Measurements from ENCODE around the gene CPS1.
A peak's percentile ranks its signal among the peaks of the same experiment; 100 is the strongest.

The CPS1 gene

DNA sequence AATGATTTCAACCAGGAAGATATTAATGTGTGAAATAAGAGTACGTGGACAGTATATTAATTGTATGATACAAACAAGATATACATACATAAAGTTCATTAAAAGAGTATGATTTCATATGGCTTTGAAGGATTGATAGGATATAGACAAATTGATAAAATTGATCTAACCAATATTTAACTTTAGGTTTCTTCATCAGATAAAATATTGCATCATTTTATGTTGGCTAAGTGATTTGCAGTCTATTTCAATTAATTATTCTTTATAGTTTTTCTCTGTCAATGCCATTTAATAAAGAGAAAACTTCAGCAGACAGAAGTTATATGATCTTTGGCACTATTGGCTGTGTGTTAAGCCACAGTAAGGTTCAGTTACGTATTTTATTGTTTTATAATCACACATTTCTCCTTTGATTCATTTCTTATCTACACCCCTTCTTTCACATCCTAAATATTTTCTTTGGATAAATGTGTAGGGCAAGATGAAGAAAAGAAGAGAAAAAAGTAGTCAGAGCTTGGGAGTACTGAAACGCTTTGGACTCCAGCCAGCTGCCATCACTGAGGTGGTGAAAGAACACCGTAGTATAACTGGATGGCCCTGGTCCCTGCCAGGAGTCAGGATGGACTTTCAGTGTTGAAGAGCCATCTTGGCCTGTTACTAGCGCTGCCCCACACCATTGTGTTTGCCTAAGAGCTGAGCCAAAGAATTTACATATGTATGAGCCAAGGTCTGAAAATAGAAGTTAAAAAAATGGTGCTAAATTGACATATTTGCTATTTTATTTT is 9.8 kb upstream of the CPS1 start:
- no peak for DNase-seq (ENCODE audit: low read depth)

- DNase-seq (ENCODE audit: low read depth): no peak
Measured at GRCh38 chr2:210548031-210548430, 8.4 kb upstream of the CPS1 start.

- DNase-seq (ENCODE audit: low read depth): no peak
Measured at GRCh38 chr2:210548878-210549384, 7.5 kb upstream of the CPS1 start.

DNA sequence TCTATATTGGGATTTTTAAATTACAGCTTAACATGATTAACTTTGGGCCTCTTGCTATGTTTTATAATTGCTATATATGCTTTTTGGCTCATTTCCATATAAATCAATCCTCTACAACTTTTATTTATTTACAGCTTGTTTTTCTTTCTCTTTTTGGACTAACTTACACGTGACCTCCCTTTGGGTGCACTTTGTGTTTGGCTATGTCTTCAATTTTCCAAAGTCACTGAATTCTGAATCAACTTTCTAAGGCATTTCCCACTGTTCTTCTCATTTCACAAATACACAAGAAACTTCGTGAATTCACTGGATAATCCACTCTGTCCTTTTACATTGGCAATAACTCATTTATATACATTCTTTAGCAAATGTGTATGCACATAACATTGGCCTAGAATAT is 5.4 kb upstream of the CPS1 start:
- DNase-seq (ENCODE audit: low read depth): no peak

GRCh38 chr2:210553373-210553772 is 3.0 kb upstream of the CPS1 start:
- DNase-seq (ENCODE audit: low read depth): peak; percentile 26

DNA sequence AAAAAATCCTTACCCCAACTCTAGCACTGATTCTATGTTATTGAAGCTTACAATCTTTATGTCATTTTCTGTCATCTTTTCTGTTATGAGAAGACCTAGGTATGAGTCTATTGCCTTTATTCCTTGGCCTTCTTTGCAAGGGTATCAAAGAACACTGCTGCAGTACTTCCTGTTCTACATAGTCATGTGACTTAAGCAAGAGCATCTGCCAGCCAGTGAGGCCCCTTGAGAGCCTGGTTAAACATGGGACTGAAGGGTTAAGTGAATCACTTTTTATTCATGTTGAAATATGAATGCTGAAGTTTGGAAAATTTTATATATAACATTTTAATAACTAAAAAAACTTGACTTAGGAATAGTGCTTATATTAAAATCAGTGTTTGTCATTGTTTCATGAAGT is 844 bp upstream of the CPS1 start:
- DNase-seq (ENCODE audit: low read depth): no peak

DNA sequence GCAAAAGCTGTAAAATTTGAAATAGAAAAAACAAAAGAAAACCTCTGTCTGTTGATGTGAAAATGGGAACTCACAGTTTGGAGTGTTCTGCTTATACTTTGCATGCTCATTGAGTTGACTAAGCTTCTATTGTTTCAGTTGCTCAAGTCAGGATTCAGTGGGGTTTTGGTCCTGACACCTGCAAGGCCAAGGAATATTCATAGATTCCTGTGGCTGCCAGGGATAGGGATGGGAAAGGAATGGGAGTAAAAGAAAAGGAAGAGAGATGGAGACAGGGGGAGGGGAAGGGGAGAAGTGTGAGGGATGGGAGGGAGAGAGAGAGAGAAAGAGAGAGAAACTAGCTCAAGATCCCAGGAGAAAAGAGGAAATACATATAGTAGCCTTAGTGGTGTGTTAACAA is 1.3 kb downstream of the CPS1 start:
- DNase-seq (ENCODE audit: low read depth): no peak

GRCh38 chr2:210558708-210559107 is 2.3 kb downstream of the CPS1 start:
- peak; percentile 9 for DNase-seq (ENCODE audit: low read depth)

DNA sequence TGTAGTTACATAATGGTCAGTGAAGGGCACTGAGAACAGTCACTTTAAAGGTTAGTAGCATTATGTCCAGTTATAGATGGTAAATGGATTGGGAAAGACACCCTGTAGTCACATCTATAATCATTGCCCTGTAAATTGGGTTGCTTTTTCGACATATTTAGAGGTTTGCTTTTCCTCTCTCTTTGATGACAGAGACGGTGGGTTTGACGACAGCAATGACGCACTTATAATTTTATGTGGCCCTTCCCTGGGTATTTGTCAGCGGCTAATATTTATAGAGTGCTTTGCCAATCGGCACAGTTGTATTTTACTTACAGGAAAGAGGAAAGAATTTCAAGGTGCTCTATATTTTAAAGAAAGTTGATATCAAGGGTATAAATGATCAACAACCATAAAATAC is 2.8 kb downstream of the CPS1 start:
- no peak for DNase-seq (ENCODE audit: low read depth)

GRCh38 chr2:210561475-210561874 is 5.1 kb downstream of the CPS1 start:
- no peak for DNase-seq (ENCODE audit: low read depth)

GRCh38 chr2:210562091-210562490 is 5.7 kb downstream of the CPS1 start:
- DNase-seq (ENCODE audit: low read depth): no peak

- no peak for DNase-seq (ENCODE audit: low read depth)
Measured at GRCh38 chr2:210562502-210563080, 6.2 kb downstream of the CPS1 start.

GRCh38 chr2:210567279-210567678 is 10.9 kb downstream of the CPS1 start:
- DNase-seq (ENCODE audit: low read depth): no peak

- no peak for DNase-seq (ENCODE audit: low read depth)
Measured at GRCh38 chr2:210568108-210568507, 11.7 kb downstream of the CPS1 start.

- peak; percentile 9 for DNase-seq (ENCODE audit: low read depth)
Measured at GRCh38 chr2:210577263-210578071, 21.1 kb downstream of the CPS1 start.

- DNase-seq (ENCODE audit: low read depth): peak; percentile 1
Measured at GRCh38 chr2:210584834-210585233, 28.4 kb downstream of the CPS1 start.

- peak; percentile 2 for DNase-seq (ENCODE audit: low read depth)
Measured at GRCh38 chr2:210586381-210586780, 30.0 kb downstream of the CPS1 start.

DNA sequence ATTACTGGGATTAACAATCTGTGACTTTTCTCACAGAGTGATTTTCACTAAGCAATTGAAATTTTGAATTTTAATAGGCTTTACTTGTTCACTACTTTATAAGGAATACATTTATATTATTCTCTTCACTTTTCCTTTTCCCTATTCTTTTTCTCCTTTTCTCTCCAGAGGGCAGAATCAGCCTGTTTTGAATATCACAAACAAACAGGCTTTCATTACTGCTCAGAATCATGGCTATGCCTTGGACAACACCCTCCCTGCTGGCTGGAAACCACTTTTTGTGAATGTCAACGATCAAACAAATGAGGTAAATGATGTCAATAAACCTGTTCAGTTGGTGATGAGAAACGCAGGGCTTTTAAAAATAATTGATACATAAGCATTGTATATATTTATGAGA is 35.3 kb downstream of the CPS1 start:
- no peak for DNase-seq (ENCODE audit: low read depth)

GRCh38 chr2:210592726-210593125 is 36.3 kb downstream of the CPS1 start:
- no peak for DNase-seq (ENCODE audit: low read depth)

DNA sequence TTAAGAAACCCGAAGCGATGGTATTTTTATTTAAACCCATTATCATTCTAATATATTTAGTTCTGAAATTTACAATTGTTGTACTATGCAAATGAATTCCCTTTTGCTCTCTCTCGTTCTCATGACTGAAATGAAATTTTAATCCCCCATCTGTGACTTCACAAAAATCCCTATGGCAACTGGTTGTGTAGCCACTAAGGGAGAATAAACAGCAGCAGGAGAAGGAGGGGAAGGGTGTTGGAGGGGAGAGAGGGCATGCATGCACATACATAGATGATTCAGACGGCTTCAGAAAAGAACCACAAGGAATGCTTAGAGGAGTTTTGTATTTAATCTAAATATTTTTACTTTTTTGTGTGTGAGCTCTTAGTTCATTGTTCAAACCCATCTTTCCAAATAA is 36.8 kb downstream of the CPS1 start:
- DNase-seq (ENCODE audit: low read depth): no peak

- DNase-seq (ENCODE audit: low read depth): no peak
Measured at GRCh38 chr2:210598219-210598618, 41.8 kb downstream of the CPS1 start.

DNA sequence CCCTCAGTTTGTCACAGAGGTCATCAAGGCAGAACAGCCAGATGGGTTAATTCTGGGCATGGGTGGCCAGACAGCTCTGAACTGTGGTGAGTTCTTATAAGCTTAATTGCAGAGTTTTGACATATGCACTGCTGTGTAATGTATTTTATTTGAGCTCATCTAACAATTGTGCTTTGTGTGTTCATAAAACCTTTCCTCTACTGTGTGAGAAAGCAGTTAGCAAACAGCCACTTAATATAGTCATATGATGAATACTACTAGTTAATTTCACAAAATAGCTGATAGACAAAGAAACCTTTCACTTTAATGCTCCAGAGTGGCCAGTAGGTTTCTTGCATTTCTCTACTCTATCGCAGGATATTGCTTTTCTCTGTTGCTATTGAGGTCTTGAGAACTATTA is 43.1 kb downstream of the CPS1 start:
- DNase-seq (ENCODE audit: low read depth): no peak

- DNase-seq (ENCODE audit: low read depth): no peak
Measured at GRCh38 chr2:210604666-210605065, 48.3 kb downstream of the CPS1 start.

All from non-pigmented ciliary epithelial cell (primary cell).